GM19463 (cell line): ENCODE data around the gene KCNAB3.
"Not testable (repeated sequence)": the region's sequence is repeated elsewhere in the genome, so short reads cannot be mapped to it uniquely, and the experiment has no call there.

Experiments
- ATAC-seq: cut with Tn5 transposase; IDR thresholded peaks from one replicate; pipeline ENCODE4 v1.9.1; 2021; ENCODE audit warnings: mild to moderate bottlenecking, moderate library complexity; ENCODE audit not compliant: unreplicated experiment

The KCNAB3 gene

GRCh38 chr17:7929158-7930023, at the start of gene KCNAB3:
TSS of gene KCNAB3 (minus strand) at chr17:7929856. CDS start at chr17:7929435, 421 bp downstream.
- no peak for ATAC-seq

DNA sequence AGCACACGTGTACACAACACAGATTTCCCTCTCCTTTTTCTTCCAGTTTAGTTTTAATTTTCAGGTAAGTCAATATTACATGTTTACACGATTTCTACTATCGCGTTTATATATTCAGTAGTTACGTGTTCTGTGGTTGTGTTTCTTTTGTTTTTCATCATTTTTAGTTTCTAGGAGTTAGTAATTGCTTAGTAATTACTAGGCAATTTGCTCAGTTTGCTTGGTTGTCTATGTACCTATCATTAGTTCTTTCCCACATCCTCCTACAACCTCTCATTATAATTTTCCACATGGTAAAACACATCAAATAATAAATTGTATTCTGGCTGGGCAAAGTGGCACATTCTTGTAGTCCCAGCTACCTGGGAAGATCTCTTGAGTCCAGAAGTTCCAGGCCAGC, 48.1 kb upstream of the KCNAB3 start:
- no peak for ATAC-seq

DNA sequence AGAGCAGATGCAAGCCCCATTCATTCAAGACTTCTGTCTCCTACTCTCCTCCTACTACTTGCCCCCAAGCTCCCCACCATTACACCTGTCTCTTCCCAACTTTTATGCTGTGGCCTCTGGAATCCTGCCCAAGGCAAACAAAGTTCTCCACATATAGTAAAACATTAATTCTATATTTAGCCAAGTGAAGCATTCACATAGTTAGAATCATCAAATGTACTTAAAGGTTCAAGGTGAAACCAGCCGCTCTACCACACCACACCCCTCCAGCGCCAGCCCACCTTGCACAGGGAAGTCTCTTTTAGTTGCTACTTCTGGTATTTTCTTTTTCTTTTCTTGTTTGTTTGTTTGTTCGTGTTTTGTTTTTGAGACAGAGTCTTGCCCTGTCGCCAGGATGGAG, 47.4 kb upstream of the KCNAB3 start:
- ATAC-seq = no peak

GRCh38 chr17:7974638-7975131, 45.0 kb upstream of the KCNAB3 start:
- no peak for ATAC-seq

- ATAC-seq = no peak
Measured at GRCh38 chr17:7972131-7972785, 42.6 kb upstream of the KCNAB3 start.

DNA sequence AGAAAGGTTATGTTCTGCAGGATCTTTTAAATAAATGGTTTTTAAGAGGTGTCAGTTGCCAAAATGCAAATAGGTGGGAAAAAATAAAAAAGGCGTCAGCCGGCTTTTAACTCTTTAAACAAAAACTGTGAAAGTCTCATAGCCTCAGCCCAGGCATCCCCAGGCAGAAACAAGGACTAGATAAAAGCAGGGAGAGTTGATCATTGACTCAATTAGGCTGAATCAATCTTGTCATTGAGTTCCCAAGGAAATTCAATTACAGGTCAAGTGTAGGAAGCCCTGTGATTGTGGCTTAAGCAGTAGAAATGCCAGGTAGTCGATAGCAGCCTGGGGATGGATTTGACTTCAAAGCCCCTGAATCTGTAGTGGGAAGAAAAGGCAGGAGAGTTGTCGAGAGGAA, 42.0 kb upstream of the KCNAB3 start:
- ATAC-seq = no peak

DNA sequence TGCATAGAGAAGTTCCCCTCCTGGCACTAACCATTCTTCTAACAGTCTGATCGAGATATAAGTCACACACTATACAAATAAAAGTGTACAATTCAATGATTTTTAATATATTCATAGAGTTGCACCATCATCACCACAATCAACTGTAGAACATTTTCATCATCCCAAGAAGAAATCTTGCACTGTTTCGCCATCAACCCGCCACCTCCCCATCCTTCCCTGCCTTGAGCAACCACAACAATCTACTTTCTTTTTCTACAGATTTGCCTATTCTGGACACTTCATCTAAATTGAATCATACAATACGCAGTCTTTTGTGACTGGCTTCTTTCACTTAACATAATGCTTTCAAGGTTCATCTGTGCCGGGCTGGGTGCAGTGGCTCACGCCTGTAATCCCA, 39.8 kb upstream of the KCNAB3 start:
- ATAC-seq = no peak

DNA sequence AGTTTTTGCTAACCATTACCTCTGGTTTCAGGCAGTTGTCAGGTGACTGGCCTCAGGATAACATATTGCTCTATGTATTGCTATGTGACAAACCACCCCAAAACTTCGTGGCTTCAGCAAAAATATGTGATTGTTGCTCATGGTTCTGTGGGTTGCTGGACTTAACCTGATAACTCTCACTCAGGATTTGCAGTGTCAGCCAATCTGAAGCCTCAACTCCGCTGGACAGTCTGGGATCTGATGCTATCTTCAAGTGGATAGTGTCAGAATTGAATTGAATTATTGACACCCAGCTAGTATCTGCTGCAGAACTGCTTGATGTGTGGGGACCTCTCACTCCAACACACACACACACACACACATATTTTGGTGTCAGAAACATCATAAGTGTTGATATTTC, 38.1 kb upstream of the KCNAB3 start:
- ATAC-seq = no peak

GRCh38 chr17:7961421-7961820, 31.8 kb upstream of the KCNAB3 start:
- ATAC-seq = no peak

GRCh38 chr17:7959503-7960253, 30.0 kb upstream of the KCNAB3 start:
- no peak for ATAC-seq

GRCh38 chr17:7956228-7956965, 26.7 kb upstream of the KCNAB3 start:
- ATAC-seq = no peak

GRCh38 chr17:7955414-7956227, 26.0 kb upstream of the KCNAB3 start:
- ATAC-seq = no peak

DNA sequence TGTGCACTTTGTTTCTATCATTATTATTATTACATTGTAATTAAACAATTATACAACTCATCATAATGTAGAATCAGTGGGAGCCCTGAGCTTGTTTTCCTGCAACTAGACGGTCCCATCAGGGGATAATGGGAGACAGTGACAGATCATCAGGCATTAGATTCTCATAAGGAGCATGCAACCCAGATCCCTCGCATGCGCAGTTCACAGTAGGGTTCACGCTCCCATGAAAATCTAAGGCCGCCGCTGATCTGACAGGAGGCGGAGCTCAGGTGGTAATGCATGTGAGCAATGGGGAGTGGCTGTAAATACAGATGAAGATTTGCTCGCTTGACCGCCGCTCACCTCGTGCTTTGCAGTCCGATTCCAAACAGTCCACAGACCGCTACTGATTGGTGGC, 23.6 kb upstream of the KCNAB3 start:
- ATAC-seq = not testable (repeated sequence)

DNA sequence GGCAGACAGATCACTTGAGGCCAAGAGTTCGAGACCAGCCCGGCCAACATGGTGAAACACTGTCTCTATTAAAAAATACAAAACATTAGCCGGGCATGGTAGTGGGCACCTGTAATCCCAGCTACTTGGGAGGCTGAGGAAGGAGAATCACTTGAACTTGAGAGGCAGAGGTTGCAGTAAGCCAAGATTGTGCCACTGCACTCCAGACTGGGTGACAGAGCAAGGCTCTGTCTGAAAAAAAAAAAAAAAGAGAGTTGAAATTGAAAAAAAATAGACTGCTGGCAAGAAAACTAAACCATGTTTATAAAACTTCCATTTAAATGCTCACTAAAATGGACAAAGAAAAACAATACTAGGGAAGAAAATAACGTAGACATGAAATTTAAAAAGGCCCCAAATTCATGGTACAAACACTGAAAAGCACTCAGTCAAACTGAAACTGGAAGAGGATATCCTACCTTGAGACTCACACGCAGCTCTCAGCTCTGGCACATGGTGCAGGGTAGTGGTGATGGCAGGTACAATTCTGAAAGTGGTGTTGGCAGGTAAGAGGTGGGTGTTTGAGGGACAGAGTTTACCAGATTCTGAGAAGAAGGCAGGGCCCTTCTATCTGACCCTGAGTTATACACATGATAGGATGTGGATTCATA, 21.6 kb upstream of the KCNAB3 start:
- no peak for ATAC-seq

DNA sequence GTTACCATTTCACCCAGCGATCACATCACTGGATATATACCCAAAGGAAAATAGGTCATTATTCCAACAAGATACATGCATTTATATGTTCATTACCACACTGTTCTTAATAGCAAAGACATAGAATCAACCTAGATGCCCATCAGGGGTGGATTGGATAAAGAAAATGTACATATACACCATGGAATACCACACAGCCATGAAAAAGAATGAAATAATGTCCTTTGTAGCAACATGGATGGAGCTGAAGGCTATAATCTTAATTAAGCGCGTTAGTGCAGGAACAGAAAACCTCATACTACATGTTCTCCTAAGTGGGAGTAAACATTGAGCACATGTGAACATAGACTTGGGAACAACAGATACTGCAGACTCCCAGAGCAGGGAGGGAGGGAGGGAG, 20.9 kb upstream of the KCNAB3 start:
- ATAC-seq = no peak

DNA sequence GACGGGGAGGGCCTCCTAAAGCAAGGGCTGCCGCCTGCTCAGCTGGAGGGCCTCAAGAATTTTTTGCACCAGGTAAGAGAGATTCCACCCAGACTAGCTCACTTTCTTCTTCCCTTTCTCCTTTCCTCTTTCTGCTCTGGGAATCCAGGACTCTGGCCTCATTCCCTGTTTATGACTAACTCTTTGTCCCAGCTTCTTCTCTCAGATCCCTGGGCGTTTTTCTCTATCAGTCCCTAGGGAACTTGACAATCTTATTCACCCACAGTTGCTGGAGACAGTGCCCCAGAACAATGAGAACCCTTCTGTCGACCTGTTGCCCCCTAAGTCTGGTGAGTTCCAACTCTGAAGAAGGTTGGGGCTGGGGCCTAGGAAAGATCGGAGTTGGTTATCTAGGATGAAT, 18.0 kb upstream of the KCNAB3 start:
- ATAC-seq = no peak

DNA sequence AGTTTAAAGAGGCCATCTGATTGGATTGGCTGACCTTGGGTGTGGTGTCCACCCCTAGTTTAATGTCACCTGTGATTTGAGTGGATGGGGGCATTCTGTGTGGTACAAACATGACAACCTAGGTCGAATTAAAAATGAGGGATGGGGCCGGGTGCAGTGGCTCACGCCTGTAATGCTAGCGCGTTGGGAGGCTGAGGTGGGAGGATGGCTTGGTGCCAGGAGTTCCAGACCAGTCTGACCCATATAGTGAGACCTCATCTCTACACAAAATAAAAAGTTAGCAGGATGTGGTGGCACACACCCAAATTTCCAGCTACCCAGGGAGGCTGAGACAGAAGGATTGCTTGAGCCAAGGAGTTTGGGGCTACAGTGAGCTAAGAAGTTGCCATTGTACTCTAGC, 16.8 kb upstream of the KCNAB3 start:
- ATAC-seq = no peak

DNA sequence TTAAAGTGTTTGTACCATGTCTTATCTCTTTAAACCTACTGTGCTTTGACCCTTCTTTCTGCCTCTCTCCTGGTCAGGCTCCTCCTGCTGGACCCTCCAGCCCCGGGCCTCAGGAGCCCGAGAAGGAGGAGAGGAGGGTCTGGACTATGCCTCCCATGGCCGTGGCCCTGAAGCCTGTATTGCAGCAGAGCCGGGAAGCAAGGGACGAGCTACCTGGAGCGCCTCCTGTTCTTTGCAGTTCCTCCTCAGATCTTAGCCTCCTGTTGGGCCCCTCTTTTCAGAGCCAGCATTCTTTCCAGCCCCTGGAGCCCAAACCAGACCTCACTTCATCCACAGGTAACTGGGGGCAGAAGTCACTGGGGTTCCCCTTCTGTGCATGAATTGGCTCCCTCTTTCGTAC, 16.0 kb upstream of the KCNAB3 start:
- no peak for ATAC-seq

GRCh38 chr17:7944326-7944725, 14.7 kb upstream of the KCNAB3 start:
- ATAC-seq = no peak
